Stimulated activated CD8-positive, alpha-beta memory T cell treated with anti-CD3 and anti-CD28 coated beads, Interleukin-7, amount 100 ng/mL, for 24 hours (primary cell): ENCODE measurements around the gene SMAD4.
"Not testable (repeated sequence)": the region's sequence is repeated elsewhere in the genome, so short reads cannot be mapped to it uniquely, and the experiment has no call there.

ENCODE experiments used
- DNase-seq: peaks from one replicate; pipeline ENCODE4 v3.0.0-alpha.2; 2020; ENCODE audit warnings: low read depth

The SMAD4 gene

DNA sequence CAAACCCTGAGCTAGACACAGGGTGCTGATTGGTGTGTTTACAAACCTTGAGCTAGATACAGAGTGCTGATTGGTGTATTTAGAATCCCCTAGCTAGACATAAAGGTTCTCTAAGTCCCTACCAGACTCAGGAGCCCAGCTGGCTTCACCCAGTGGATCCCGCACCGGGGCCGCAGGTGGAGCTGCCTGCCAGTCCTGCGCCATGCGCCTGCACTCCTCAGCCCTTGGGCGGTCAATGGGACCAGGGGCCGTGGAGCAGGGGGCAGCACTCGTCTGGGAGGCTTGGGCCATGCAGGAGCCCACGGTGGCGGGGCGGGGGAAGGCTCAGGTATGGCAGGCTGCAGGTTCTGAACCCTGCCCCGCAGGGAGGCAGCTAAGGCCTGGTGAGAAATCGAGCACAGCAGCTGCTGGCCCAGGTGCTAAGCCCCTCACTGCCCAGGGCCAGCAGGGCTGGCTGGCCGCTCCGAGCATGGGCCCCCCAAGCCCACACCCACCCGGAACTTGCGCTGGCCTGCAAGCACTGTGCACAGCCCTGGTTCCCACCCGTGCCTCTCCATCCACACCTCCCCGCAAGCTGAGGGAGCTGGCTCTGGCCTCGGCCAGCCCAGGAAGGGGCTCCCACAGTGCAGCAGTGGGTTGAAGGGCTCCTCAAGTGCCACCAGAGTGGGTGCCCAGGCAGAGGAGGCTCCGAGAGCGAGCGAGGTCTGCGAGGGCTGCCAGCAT, 81.8 kb downstream of the SMAD4 start:
- not testable (repeated sequence) for DNase-seq

DNA sequence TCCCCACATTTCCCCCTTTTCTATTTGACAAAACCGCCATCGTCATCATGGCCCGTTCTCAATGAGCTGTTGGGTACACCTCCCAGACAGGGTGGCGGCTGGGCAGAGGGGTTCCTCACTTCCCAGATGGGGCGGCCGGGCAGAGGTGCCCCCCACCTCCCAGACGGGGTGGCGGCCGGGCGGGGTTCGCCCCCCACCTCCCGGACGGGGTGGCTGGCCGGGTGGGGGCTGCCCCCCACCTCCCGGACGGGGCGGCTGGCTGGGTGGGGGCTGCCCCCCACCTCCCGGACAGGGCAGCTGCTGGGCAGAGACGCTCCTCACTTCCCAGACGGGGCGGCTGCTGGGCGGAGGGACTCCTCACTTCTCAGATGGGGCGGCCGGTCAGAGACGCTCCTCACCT, 87.0 kb downstream of the SMAD4 start:
- DNase-seq = not testable (repeated sequence)

GRCh38 chr18:51119561-51119960, 89.5 kb downstream of the SMAD4 start:
- not testable (repeated sequence) for DNase-seq

DNA sequence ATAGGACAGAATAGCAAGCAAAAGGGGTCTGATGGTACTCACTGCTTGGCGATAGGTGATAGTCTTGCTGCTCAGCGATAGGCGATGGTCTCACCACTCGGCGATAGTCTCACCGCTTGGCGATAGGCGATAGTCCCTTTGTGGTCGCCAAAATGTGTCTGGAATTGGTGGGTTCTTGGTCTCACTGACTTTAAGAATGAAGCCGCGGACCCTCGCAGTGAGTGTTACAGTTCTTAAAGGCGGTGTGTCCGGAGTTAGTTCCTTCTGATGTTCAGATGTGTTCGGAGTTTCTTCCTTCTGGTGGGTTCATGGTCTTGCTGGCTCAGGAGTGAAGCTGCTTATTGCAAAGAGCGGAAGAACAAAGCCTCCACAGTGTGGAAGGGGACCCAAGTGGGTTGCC, 90.0 kb downstream of the SMAD4 start:
- not testable (repeated sequence) for DNase-seq

DNA sequence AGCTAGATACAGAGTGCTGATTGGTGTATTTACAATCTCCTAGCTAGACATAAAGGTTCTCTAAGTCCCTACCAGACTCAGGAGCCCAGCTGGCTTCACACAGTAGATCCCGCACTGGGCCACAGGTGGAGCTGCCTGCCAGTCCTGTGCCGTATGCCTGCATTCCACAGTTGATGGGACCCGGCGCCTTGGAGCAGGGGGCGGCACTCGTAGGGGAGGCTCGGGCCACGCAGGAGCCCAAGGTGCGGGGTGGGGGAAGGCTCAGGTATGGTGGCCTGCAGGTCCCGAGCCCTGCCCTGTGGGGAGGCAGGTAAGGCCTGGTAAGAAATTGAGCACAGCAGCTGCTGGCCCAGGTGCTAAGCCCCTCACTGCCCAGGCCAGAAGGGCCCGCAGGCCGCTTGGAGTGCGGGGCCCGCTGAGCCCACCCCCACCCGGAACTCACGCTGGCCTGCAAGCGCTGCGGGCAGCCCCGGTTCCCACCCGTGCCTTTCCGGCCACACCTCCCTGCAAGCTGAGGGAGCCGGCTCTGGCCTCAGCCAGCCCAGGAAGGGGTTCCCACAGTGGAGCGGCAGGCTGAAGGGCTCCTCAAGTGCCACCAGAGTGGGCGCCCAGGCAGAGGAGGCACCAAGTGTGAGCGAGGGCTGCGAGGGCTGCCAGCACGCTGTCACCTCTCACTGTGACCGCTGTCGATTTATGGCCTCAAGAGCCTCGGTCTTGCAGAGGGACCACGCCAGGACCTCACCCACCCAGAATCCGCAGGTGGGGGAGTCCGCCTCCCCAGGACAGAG, 91.0 kb downstream of the SMAD4 start:
- no peak for DNase-seq

- DNase-seq = no peak
These were observed 91.5 kb downstream of the SMAD4 start for GRCh38 chr18:51121597-51121857.

DNA sequence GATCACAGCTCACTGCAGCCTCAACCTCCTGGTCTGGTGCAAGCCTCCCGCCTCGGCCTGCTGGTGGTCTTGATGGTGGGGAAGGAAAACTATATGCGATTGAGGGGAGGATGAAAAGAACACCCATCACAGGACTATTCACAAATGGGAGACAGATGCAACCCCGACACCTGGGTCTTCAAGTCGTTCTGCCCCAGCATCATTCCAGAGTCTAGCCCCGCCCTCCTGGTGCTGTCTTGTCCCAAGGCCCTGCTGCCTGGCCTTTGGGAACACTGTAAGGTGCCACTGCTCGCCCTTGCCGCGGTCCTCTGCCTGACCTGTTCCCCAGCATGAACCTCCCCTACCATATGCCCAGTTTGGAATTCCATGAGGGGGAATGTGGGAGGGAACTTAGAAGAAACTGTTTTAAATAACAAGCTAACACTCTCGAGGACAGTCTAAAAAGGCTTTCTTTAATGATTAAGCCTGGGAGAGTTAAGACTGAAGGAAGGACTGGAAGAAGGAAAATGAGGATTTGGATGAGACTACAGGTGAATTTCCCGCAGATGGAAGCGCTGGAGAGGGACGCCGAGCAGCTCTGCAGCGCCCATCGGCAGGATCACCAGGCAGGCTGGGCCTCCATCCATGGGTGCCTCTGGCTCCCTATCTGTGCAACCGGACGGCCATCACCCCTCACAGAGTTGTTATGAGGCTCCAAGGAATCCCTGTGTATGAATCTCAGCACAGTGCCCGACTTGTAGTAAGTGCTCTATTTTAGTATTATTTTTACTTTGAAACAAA, 92.4 kb downstream of the SMAD4 start:
- no peak for DNase-seq

DNA sequence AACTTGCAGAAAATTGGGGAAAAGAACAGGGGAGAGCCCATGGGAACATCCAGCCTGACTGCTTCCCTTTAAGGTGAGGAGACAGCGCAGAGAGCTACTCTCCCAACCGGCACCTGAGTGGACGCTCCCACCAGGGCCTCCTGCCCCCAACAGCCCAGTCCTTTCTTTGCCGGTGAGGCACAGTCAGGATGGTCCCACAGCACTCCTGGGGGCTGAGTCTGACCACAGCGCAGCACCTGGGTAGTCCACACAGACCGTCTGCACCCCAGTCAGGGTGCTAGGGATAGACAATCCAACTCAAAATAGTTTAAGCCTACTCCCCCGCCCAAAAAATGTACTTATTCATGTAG, 93.0 kb downstream of the SMAD4 start:
- no peak for DNase-seq

DNA sequence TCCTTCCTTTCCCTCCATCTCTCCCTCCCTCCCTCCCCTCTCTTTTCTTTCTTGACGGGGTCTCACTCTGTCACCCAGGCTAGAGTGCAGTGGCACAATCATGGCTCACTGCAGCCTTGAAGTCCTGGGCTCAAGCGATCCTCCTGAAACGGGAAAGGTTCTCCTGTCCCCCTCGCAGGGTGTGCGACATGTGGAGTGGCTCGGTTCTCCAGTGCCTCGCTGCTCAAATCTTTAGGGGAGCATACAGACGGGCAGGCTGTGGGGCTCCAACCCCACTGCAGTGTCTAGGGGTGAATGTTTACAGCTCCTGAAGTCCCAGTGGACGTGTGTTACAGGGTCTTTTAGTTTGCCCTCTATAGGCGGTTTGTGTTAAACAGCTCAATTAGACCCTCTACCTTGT, 93.5 kb downstream of the SMAD4 start:
- DNase-seq = no peak

- no peak for DNase-seq
These were observed 94.0 kb downstream of the SMAD4 start for GRCh38 chr18:51123936-51124486.

DNA sequence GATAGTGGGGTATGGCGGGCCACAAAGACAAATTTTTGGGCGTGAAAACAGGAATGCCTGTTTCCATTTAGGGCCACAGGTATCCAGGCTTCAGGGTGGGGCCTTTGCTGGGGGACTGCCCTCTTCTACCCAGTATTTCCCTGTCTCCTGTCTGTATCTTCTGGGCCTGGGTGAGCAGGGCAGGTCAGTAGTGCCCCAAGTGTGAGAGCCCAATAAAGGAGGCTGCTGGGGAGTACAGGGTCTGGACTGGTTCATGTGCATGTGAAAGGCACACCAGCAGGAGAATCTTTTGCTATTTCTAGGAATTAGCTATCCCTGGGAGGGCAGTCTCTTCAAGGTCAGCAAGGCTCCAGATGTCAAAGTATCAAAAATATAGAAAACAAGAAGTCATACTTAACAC, 96.0 kb downstream of the SMAD4 start:
- DNase-seq = no peak

GRCh38 chr18:51127664-51128063, 97.7 kb downstream of the SMAD4 start:
- DNase-seq = no peak

- no peak for DNase-seq
These were observed 98.5 kb downstream of the SMAD4 start for GRCh38 chr18:51128533-51128932.

GRCh38 chr18:51132256-51132935, 102.4 kb downstream of the SMAD4 start:
- DNase-seq = no peak

- no peak for DNase-seq
These were observed 103.7 kb downstream of the SMAD4 start for GRCh38 chr18:51133580-51134160.
